ENCODE data around the gene SELENOP. TPM values are rescaled to one million over a fixed set of nuclear protein-coding genes. Genes with fewer than 3 reads are reported as not detected.

The SELENOP gene
- total RNA-seq, 1 experiment from 2014 or later: 64.2 TPM

Other genes starting within 250 kb of the SELENOP start
- gene CCDC152, start 55.1 kb downstream of the SELENOP start, total RNA-seq (2014; rRNA removed; shearing (Covaris generic)): 0.19 and 0.94 TPM in 2 replicates
- 4.5 TPM in 2 replicates for gene ANXA2R, start 228.4 kb upstream of the SELENOP start, total RNA-seq (2014; rRNA removed; shearing (Covaris generic))

Measured in H4 (cell line).